Measurements from ENCODE around the gene VWCE.
"Not testable (repeated sequence)": the region's sequence is repeated elsewhere in the genome, so short reads cannot be mapped to it uniquely, and the experiment has no call there.

GRCh38 chr11:61237130-61237529 lies 58.0 kb downstream of the VWCE start:
- not testable (repeated sequence) for TF ChIP-seq CTCF, POLR2AphosphoS5, POLR2A (IDR thresholded peaks at IDR 0.05)
